Measurements from ENCODE around the gene ZNF652. TPM values are rescaled to one million over a fixed set of nuclear protein-coding genes. Genes with fewer than 3 reads are reported as not detected.

The ZNF652 gene
- total RNA-seq, 1 donor from 2014 or later: 42.7 TPM

DNA sequence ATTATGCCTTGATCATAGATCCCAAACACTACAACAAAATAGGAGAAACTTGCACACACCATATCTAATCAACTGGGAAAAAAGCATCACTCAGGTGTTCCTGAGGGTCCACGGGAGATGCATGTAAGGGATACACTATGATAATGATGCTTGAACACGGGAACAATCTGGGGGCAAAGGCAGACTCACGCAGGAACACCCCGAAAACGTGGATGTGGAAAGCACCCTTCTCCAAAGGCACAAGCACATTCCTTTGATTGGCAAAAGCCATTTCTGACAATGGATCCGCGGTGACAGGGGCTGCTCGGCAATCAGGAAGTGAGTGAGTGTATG, 1.3 kb downstream of the ZNF652 start:
- no peaks in the 10 kb centered on the region for H3K27me3 ChIP-seq
- DNase-seq (ENCODE audit: extremely low spot score in 2 of 2): no peak
- peak overlapping the region; percentile 80 to 99 for H3K4me3 ChIP-seq
- H3K4me1 ChIP-seq: peaks cover 46% of the 10 kb centered on the region
- no peaks in the 10 kb centered on the region for H3K9me3 ChIP-seq
- H3K27ac ChIP-seq: peak overlapping the region; percentile 97
- H3K36me3 ChIP-seq: no peaks in the 10 kb centered on the region
- no peak for TF ChIP-seq POLR2AphosphoS5 (IDR thresholded peaks at IDR 0.05; ENCODE audit: insufficient read depth in 1 of 2, low read depth in 1 of 2)
- TF ChIP-seq, protein P1, sequence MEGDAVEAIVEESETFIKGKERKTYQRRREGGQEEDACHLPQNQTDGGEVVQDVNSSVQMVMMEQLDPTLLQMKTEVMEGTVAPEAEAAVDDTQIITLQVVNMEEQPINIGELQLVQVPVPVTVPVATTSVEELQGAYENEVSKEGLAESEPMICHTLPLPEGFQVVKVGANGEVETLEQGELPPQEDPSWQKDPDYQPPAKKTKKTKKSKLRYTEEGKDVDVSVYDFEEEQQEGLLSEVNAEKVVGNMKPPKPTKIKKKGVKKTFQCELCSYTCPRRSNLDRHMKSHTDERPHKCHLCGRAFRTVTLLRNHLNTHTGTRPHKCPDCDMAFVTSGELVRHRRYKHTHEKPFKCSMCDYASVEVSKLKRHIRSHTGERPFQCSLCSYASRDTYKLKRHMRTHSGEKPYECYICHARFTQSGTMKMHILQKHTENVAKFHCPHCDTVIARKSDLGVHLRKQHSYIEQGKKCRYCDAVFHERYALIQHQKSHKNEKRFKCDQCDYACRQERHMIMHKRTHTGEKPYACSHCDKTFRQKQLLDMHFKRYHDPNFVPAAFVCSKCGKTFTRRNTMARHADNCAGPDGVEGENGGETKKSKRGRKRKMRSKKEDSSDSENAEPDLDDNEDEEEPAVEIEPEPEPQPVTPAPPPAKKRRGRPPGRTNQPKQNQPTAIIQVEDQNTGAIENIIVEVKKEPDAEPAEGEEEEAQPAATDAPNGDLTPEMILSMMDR (IDR thresholded peaks at IDR 0.05): no peak
- TF ChIP-seq POLR2A (IDR thresholded peaks at IDR 0.05): no peak
- intact Hi-C loops (cut with DNase I): no loop called here

DNA sequence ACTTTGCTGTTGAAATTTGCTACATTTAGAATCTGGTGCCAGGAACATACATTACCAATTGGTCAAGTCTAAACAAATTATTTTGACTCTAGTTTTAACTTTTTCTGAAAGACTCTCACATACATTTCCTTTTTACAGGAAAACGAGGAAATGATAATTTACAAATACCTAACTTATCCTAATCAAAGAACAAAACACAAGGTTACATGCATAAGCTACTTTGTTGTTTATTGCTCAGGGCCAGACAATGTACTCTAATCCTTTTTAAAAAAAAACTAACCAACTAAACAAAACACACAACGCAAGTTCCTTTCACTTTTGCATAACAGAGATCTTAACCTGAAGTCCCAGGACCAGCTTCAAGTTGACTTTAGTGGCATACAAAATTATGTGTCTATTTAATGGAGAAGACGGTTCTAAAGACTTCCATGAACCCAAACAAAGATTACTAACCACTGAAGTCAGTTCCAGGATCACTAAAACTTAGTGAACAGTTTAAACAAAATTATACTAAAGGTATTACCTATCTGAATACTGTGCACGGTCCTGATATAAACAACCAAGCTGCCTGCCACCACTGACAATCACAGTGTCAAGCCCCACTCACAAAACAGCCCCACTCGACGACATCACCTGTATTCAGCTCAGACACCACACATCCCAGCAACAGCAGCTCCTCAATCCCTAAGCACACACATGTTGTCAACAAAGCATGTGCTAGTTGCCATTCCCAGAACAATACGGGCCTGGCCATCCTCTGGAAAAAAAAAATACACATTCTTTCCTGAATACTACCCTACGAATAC, 1.9 kb downstream of the ZNF652 start:
- peaks cover 46% of the 10 kb centered on the region for H3K4me1 ChIP-seq
- intact Hi-C loops (cut with DNase I): no loop called here
- H3K36me3 ChIP-seq: no peaks in the 10 kb centered on the region
- H3K4me3 ChIP-seq: peak overlapping the region; percentile 80 to 99
- TF ChIP-seq, protein P1 (IDR thresholded peaks at IDR 0.05): no peak
- no peak for TF ChIP-seq POLR2A (IDR thresholded peaks at IDR 0.05)
- TF ChIP-seq POLR2AphosphoS5 (IDR thresholded peaks at IDR 0.05; ENCODE audit: insufficient read depth in 1 of 2, low read depth in 1 of 2): no peak
- H3K9me3 ChIP-seq: no peaks in the 10 kb centered on the region
- H3K27ac ChIP-seq: peak overlapping the region; percentile 97
- H3K27me3 ChIP-seq: no peaks in the 10 kb centered on the region
- DNase-seq (ENCODE audit: extremely low spot score in 2 of 2): no peak

DNA sequence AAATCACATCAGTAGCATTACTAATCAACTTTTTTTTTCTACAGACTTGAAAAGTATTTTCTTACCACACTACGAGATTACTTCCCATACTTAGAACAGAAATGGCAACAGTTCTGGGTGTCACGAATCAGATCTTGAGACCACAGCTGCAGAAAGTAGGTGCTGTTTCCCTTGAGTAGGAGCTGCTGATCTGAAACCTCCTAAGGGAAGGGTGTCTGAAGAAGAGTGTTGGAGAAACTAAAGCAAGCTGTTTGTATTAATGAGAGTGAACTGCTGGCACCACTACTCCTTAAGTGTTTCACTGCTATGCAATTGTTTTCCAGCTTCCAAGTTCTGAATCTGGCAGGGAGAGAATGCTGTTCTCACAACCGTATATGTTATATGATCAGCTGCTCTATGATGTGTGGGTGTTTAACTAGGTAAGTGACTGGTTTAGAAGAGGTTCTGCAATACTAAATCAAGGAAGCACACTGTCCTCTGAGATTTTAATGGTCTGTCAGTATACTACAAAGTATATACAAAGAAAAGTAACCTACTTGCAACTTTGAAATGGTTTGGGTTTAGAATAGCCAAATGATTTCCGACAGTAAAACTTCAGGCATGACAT, 3.3 kb downstream of the ZNF652 start:
- TF ChIP-seq POLR2A (IDR thresholded peaks at IDR 0.05): no peak
- TF ChIP-seq, protein P1 (IDR thresholded peaks at IDR 0.05): no peak
- intact Hi-C loops (cut with DNase I): no loop called here
- no peak overlapping the region for H3K27ac ChIP-seq
- H3K4me1 ChIP-seq: peaks cover 49% of the 10 kb centered on the region
- no peak for DNase-seq (ENCODE audit: extremely low spot score in 2 of 2)
- H3K36me3 ChIP-seq: no peaks in the 10 kb centered on the region
- no peak overlapping the region for H3K4me3 ChIP-seq
- no peaks in the 10 kb centered on the region for H3K27me3 ChIP-seq
- no peaks in the 10 kb centered on the region for H3K9me3 ChIP-seq

DNA sequence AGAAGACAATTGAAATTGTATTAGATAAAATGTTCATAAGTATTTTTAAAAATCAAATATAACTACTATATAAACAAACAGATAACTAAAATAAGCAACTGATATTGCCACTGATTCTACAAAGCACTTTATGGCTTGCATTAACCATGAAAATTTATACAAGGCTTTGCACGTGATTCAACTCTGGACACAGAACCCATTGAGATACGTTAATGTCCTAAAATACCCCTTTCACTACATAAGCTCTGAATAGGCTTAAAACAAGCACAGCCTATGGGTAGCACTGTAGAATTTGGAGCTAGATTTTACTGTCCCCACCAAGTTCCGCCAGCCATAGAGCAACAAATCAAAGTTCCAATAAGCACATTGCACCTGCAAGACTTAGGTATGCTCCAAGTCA, 4.5 kb downstream of the ZNF652 start:
- Histone ChIP-seq H3K27ac (no peak overlapping the region), H3K4me1 (peaks cover 59% of the 10 kb centered on the region), H3K4me3 (no peak overlapping the region), H3K36me3 (no peaks in the 10 kb centered on the region), H3K27me3 (no peaks in the 10 kb centered on the region), H3K9me3 (no peaks in the 10 kb centered on the region)
- DNase-seq (ENCODE audit: extremely low spot score in 2 of 2): no peak
- intact Hi-C loops (cut with DNase I): no loop called here
- TF ChIP-seq, protein P1 (IDR thresholded peaks at IDR 0.05): no peak
- TF ChIP-seq POLR2A (IDR thresholded peaks at IDR 0.05) (no peak), POLR2AphosphoS5 (IDR thresholded peaks at IDR 0.05; ENCODE audit: insufficient read depth in 1 of 2, low read depth in 1 of 2) (no peak)

DNA sequence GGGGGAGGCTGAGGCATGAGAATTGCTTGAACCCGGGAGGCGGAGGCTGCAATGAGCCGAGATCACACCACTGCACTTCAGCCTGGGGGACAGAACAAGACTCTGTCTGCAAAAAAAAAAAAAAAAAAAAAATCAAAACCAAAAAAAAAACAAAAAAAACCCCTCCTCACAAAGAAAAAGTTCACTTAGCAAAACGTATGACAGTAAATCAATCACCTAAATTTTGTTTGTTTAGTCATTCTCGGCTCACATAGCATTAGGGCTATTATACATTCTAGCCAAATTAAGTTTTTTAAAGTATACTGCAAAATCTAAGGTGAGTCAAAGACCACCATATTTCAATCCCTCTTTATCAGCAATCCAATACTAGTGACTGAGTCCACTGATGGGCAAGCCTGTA, 5.7 kb downstream of the ZNF652 start:
- no peak for TF ChIP-seq POLR2AphosphoS5 (IDR thresholded peaks at IDR 0.05; ENCODE audit: insufficient read depth in 1 of 2, low read depth in 1 of 2)
- TF ChIP-seq, protein P1 (IDR thresholded peaks at IDR 0.05): no peak
- no peak for TF ChIP-seq POLR2A (IDR thresholded peaks at IDR 0.05)
- Histone ChIP-seq H3K27ac (no peak overlapping the region), H3K27me3 (no peaks in the 10 kb centered on the region), H3K4me3 (no peak overlapping the region), H3K4me1 (peaks cover 65% of the 10 kb centered on the region), H3K36me3 (no peaks in the 10 kb centered on the region), H3K9me3 (no peaks in the 10 kb centered on the region)
- DNase-seq (ENCODE audit: extremely low spot score in 2 of 2): no peak
- intact Hi-C loops (cut with DNase I): no loop called here

Measured in vagina (tissue), 2 donors.